Fibroblast of skin of right quadriceps (primary cell): ENCODE data around the gene SLC2A4RG.
"Not testable (repeated sequence)": the region's sequence is repeated elsewhere in the genome, so short reads cannot be mapped to it uniquely, and the experiment has no call there.

ENCODE experiments used
- DNase-seq: peaks from one replicate; pipeline ENCODE4 v3.0.0-alpha.2; 2013

SLC2A4RG gene

DNA sequence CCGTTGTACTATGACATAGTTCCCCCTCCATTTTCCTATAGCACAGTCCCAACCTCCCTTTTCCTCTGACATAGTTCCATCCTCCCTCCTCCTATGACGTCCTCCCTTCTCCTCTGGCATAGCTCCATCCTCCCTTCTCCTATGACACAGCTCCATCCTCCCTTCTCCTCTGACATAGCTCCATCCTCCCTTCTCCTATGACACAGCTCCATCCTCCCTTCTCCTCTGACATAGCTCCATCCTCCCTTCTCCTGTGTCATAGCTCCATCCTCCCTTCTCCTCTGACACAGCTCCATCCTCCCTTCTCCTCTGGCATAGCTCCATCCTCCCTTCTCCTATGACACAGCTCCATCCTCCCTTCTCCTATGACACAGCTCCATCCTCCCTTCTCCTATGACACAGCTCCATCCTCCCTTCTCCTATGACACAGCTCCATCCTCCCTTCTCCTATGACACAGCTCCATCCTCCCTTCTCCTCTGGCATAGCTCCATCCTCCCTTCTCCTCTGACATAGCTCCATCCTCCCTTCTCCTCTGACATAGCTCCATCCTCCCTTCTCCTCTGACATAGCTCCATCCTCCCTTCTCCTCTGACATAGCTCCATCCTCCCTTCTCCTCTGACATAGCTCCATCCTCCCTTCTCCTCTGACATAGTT lies 16.5 kb upstream of the SLC2A4RG start:
- DNase-seq = not testable (repeated sequence)

DNA sequence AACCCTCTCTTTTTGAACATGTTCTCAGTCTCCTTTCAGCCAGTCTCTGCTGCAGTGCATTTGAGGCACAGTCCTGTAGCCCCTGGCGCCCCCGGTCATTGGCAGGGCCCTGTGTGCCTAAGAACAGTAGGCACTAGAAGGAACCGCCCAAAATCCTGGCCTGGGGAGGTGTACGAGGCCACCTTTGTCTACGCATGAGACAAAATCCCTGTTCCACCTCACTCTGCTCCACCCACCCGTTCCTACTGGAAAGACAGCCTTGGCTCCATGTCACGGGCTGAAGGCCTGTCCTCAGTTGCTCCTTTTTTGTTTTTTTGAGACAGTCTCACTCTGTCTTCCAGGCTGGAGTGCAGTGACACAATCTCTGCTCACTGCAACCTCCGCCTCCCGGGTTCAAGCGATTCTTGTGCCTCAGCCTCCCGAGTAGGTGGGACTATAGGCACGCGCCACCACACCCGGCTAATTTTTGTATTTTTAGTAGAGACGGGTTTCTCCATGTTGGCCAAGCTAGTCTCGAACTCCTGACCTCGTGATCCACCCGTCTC lies 9.3 kb upstream of the SLC2A4RG start:
- not testable (repeated sequence) for DNase-seq

DNA sequence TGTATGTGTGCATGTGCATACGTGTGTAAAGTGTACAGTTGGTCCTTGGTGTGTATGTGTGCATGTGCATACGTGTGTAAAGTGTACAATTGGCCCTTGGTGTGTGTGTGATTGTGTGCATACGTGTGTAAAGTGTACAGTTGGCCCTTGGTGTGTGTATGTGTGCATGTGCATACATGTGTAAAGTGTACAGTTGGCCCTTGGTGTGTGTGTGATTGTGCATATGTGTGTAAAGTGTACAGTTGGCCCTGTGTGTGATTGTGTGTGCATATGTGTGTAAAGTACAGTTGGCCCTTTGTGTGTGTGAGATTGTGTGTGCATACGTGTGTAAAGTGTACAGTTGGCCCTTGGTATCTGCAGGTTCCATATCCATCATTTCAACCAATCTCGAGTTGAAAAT lies 8.2 kb upstream of the SLC2A4RG start:
- DNase-seq = no peak

DNA sequence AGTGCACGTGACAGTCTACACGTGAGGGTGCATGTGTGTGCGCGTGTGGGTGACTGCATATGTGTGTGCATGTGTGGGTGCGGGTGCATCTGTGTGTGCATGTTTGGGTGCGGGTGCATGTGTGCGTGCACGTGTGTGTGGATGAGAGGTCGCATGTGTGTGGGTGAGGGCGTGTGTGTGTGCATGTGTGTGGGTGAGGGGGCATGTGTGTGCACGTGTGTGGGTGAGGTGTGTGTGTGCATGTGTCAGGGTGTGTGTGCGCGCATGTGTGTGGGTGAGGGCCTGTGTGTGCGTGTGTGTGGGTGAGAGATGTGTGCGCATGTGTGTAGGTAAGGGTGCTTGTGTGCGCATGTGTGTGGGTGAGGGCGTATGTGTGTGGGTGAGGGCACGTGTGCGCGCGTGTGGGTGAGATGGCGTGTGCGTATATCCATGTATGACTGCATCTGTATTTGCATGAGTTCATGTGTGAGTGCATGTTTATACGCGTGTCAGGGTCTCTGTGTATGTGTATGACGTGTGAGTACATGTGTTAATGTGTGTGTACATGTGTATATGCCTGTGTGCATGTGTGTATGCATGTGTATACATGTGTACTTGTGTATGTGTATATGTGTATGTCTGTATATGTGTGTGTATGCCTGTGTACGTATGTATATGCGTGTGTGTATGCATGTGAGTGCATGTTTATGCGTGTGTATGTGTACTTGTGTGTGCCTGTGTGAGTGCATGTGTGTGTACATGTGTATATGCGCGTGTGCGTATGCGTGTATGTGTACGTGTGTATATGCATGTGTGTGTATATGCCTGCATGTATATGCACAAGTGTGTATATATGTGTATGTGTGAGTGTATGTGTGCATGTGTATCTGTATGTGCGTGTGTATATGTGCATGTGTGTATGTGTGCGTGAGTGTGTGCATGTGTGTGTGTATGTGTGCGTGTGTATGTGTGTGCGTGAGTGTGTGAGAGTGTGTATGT lies 7.2 kb upstream of the SLC2A4RG start:
- no peak for DNase-seq

DNA sequence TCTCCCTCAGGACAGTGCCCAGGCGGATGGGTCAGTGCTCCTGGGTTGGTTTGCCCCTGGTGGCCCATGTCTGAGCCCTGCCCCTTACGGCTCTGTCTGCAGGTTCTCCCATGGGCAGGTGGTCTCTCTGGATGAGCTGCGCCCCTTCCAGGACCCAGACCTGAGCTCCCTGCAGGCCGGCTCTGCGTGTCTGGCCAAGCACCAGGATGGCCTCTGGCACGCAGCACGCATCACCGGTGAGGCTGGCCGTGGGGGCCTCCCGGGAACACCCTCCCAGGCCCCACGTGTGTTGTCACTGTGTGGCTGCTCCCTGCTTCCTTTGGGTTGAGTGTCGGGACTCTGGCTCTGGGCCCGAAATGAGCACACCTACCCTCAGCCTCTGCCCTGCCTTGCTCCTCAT lies 6.5 kb upstream of the SLC2A4RG start:
- no peak for DNase-seq

DNA sequence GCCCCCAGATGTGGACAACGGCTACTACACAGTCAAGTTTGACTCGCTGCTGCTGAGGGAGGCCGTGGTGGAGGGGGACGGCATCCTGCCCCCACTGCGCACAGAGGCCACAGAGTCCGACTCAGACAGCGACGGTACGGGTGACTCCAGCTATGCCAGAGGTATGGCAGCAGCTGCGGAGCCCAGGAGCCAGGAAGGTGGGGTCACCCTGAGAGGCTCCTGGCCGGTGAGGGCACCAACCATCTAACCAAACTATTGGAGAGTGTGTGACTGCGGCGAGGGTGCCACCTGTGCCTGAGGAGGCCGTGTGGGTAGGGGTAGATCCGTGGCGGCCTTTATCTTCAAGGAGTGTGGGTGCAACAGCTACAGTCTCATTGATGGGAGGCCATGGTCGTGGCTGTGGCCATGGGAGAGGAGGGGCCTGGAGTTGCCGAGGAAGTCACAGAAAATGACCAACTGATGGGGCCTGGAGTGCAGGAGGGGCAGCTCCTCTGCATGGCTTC lies 5.9 kb upstream of the SLC2A4RG start:
- DNase-seq = no peak

DNA sequence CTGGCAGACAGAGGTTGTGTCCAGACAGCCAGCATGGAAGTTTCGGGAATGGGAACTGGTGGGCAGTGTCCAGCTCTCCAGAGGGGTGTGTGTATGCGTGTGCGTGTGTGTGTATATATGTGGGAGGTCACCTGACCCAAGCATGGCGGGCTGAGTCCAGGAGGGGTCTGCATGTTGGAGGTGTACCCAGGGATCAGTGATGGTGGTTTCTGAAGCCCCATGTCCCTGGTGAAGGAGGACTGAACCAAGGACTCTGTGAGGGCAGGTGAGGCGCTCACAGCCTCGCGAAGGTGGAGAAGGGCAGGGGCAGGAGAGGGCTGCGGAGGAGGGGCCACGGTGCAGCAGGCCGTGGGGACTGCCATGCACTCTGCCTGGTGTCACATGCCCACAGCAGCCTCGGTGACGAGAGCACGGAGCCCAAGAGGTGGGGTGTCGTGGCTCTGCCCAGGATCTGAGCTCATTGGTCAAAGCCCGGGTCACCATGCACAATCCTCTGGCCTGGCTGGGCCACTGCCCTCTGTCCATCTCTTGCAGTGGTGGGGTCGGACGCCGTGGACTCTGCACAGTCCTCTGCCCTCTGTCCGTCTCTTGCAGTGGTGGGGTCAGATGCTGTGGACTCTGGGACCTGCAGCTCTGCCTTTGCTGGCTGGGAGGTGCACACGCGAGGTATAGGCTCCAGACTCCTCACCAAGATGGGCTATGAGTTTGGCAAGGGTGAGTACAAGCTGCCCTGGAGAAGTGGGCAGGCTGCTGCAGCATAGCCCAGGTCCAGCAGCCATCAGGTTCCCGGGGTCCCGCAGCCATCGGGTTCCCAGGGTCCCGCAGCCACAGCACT lies 5.2 kb upstream of the SLC2A4RG start:
- no peak for DNase-seq

DNA sequence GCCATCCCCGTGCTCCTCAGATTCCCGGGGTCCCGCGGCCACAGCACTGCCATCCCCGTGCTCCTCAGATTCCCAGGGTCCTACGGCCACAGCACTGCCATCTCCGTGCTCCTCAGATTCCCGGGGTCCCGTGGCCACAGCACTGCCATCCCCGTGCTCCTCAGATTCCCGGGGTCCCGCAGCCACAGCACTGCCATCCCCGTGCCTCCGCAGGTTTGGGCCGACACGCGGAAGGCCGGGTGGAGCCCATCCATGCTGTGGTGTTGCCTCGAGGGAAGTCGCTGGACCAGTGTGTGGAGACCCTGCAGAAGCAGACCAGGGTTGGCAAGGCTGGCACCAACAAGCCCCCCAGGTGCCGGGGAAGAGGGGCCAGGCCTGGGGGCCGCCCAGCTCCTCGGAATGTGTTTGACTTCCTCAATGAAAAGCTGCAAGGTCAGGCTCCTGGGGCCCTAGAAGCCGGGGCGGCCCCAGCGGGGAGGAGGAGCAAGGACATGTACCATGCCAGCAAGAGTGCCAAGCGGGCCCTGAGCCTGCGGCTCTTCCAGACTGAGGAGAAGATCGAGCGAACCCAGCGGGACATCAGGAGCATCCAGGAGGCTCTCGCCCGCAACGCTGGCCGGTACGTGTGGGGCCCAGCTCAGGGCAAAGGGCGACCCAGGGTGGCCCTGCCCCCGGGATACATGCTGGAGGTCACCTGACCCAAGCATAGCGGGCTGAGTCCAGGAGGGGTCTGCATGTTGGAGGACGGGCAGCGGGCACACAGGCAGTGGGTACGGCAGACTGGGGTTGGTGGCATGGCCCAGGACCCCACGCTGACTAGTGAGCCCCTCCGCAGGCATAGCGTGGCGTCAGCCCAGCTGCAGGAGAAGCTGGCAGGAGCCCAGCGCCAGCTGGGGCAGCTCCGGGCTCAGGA lies 4.4 kb upstream of the SLC2A4RG start:
- no peak for DNase-seq

DNA sequence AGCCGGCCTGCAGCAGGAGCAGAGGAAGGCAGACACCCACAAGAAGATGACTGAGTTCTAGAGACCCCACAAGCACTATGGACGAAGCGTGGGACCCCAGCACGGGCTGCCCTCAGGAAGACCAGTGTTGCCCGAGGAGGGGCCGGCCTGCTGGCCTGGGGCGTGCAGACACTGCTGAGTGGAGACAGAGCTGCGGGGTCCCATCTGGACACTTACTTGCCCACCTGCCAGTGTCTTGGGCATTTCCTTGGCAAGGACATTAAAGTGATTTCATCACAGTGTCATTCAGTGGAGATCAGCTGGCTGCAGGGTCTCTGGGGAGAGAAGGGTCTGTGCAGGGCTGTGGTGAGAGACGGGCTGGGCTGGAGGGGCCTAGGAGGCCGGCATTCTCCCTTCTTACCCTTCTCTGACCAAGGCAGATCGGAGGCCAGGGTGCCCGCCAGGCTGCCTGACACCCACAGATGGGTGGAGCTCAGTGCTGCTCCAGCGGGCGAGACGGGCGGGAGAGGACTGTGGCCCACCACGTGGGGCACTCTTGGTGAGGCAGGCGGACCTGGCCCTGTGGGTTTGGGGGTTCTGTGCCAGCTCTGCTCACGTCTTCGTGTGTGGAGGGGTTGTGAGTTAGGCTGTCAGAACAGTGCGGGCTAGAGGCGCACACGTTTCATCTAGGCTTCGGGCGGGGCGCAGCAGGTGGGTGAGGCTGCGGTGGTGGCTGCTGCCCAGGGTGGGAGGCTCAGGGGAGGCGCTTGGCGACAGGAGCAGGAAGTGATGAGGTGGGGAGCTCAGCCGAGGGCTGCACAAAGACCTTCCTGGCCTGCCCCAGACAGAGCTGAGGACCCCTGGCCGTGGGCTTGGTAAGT lies 3.5 kb upstream of the SLC2A4RG start, which contains the start of gene LIME1:
LIME1 (plus strand) TSS at position 806 of the 860 bp plus-strand sequence. CDS start 886 bp downstream, outside the sequence.
- no peak for DNase-seq

DNA sequence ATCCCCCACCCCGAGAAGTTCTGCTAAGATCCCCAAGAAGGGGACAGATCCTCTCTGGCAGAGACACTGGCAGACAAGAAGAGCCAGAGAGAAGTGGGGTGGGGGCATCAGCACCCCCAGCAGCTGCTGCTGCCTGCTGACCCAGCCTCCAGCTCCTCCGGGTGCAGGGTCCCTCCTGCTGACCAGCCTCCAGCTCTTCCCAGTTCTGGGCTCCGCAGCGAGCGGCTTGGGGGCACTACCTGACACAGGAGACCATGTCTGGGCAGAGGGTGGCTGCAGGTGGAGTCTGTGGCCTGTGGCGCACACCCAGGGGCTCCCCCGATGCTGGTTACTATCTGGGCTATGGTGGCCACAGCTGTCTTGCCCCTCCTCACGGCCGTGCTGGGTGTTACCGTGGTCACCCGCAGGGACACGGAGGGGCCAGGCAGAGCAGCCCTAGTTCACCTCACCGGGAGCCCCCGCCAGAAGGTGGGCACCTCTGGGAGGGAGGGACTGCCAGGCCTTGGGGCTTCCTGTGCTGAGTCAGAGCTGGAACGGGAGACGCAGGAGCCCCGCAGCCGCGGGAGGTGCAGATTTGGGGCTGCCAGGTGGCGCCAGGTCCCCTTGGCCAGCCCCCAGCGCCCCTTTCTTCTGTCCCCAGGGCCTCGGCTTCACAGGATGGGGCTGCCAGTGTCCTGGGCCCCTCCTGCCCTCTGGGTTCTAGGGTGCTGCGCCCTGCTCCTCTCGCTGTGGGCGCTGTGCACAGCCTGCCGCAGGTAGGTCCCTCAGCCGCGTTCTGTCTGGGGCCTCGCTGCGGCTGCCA lies 2.5 kb upstream of the SLC2A4RG start:
- no peak for DNase-seq

DNA sequence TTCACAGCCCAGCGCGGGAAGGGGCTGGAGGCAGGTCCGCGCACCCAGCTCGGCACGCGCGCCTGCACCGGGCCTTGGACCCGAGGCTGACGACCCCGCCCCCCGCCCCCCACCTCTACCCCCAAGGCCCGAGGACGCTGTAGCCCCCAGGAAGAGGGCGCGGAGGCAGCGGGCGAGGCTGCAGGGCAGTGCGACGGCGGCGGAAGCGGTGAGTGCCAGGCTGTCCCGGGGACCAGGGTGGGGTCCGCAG lies 2.0 kb upstream of the SLC2A4RG start:
- no peak for DNase-seq

DNA sequence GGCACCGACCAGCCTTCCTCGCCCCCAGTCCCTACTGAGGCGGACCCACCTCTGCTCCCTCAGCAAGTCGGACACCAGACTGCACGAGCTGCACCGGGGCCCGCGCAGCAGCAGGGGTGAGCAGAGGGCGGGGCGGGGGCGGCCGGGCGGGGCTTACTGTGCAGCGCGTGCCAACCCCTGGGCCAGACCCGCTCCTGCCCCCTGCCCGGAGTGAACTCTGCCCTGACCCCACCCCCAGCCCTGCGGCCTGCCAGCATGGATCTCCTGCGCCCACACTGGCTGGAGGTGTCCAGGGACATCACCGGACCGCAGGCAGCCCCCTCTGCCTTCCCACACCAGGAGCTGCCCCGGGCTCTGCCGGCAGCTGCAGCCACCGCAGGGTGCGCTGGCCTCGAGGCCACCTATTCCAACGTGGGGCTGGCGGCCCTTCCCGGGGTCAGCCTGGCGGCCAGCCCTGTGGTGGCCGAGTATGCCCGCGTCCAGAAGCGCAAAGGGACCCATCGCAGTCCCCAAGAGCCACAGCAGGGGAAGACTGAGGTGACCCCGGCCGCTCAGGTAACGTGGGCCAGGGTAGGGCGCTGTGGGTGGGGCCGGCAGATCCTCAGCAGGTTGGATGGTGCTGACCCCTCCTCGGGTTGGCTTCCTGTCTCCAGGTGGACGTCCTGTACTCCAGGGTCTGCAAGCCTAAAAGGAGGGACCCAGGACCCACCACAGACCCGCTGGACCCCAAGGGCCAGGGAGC lies 1.5 kb upstream of the SLC2A4RG start:
- no peak for DNase-seq

DNA sequence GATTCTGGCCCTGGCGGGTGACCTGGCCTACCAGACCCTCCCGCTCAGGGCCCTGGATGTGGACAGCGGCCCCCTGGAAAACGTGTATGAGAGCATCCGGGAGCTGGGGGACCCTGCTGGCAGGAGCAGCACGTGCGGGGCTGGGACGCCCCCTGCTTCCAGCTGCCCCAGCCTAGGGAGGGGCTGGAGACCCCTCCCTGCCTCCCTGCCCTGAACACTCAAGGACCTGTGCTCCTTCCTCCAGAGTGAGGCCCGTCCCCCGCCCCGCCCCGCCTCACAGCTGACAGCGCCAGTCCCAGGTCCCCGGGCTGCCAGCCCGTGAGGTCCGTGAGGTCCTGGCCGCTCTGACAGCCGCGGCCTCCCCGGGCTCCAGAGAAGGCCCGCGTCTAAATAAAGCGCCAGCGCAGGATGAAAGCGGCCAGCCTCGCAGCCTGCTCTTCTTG lies 868 bp upstream of the SLC2A4RG start:
- peak; percentile 12 for DNase-seq

DNA sequence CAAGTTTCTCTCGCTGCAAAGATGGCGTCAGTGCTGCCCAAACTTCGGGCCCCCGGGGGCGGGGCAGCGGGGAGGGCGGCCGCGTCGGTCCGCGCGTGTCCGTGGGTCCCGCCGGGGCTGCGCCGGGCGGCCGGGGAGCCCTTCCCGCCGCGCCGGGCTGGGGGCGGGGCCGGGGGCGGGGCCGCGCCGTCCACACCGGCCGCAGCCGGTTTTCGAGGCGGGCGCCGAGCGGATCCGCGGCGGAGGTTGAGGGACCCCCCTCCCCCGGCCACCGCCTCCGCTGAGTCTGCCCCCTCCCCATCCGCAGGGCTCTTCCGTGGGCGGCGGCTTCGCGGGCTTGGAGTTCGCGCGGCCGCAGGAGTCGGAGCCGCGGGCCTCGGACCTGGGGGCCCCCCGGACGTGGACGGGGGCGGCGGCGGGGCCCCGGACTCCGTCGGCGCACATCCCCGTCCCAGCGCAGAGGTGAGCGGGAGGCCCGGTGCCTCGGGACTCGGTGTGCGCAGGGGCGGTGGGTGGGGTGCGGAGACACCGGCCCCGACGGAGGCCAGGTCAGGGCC lies 572 bp downstream of the SLC2A4RG start:
- DNase-seq = peak; percentile 37

DNA sequence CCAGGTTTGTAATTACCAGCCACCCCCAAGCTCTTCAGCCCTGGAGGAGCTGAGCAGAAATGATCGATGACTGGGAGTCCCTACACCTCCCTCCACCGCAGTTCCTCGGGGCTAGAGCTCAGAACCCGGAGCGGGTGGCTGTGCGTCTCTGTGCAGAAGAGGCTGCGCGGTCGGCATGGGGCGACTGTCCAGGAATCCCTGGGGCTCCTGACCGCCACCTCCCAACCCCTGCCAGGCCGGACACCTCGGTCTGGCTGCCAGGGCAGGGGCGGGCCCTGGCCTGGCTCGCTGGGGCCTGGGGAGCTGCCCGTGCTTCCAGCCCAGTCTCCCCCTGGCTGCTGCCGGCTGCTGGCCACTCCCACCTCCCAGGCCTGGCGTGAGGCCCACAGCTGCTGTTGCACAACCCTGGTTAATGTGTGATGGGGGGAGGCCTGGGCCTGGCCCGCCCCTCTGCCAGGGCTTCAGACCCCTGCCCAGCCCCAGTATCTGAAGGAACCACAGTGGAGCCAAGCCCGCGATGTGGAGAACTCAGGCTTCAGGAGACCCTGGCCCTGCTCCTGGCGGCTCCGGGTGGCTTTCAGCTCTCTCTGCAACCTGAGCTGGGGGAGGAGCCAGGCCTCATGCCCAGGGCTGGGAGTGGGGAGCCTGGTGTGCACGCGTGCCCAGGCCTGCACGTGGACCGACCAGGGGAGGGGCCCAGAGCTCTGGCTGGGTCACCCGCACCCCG lies 1.2 kb downstream of the SLC2A4RG start:
- peak; percentile 86 for DNase-seq

DNA sequence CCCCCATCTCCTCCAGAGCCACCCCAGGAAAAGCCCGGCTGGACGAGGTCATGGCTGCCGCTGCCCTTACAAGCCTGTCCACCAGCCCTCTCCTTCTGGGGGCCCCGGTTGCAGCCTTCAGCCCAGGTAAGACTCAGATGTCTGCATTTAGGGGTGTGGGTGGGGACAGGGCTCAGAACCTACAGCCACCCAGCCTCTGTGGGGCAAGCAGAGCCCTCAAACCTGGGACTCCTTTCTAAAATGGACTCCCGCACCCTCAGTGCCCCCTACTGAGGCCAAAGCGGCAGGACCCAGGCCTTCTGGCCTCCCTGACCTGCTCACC lies 1.7 kb downstream of the SLC2A4RG start:
- no peak for DNase-seq

DNA sequence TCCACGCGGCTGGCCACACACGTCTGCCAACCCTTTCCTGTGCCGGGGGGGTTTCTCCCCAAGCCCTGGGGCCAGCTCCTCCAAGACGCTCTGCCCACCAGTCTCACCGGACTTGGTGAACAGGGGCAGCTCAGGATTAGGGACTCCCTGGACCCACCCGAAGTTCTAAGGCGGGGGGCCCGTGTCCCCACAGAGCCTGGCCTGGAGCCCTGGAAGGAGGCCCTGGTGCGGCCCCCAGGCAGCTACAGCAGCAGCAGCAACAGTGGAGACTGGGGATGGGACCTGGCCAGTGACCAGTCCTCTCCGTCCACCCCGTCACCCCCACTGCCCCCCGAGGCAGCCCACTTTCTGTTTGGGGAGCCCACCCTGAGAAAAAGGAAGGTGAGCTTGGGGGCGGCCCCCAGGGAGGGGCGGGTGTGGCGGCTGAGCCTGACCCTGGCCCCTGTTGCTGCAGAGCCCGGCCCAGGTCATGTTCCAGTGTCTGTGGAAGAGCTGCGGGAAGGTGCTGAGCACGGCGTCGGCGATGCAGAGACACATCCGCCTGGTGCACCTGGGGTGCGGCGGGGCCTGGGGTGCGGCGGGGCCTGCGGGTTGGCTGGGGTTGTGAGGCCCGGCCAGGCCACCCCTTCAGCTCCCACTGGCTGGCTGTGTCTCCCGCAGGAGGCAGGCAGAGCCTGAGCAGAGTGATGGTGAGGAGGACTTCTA lies 2.3 kb downstream of the SLC2A4RG start:
- no peak for DNase-seq
